AG10803 (cell line): Measurements from ENCODE around the gene GDPD4.

Source experiments
- DNase-seq: peaks from one replicate; pipeline ENCODE4 v3.0.0; 2010; ENCODE audit warnings: low read depth
- H3K4me3 ChIP-seq: 2 replicates; pipeline ENCODE4 v1.5.1; 2011; ENCODE audit warnings: mild to moderate bottlenecking, low read length, control low read depth
- CTCF ChIP-seq: conservative IDR thresholded peaks from 2 replicates; pipeline ENCODE4 v1.5.1; 2011; ENCODE audit warnings: mild to moderate bottlenecking, low read length, control low read depth, inconsistent platforms

Gene GDPD4

DNA sequence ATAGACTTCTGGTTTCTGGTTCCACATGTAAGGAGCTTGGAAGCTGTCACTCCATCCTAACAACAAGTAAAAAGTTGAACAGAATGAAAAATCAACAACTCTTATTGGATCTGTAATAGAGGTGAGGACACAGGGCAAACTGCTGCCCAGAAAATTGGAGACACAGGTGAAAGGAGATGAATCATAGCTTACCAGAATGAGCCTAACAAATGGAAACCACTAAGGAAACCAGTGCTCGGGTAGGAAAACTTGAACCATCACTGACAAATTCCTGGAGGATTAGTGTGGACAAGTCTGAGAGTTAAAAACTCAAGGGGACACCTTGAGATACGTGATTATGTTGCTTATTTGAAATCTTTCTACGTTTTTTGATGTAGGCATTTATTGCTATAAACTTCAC lies 52.1 kb downstream of the GDPD4 start:
- DNase-seq, result no peak
- H3K4me3 ChIP-seq, result no peak overlapping the region
- TF ChIP-seq CTCF, result no peak

DNA sequence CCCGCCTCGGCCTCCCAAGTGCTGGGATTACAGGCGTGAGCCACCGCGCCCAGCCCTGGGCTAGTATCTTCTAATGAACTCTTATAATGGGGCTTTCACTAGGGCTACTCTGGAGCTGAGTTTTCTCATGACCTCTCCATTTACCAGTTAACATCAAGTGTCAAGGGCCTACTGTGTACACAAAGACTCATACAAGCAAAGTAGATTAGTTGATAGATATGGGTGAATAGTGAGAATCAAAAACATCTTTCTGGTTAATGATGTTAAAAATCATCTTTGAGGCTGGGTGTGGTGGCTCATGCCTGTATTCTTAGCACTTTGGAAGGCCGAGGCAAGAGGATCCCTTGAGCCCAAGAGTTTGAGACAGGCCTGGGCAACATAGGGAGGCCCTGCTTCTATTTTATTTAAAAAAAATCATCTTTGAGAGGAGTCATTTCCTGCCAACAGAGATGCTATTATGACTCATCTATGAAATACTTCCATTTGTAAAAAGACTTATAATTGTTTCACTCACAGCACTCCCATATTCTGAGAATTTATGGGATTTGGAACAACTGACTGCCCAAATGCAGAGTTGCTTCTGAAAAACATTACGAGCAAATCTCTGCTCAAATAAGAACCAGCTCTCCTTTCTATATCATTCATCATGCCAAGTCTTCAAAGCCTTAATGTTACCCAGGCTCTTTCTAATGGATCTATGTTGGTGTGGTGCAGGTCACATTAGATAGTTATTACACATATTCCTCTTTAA lies 57.0 kb downstream of the GDPD4 start:
- no peak overlapping the region for H3K4me3 ChIP-seq
- peak; percentile 92 for DNase-seq
- no peak for TF ChIP-seq CTCF

DNA sequence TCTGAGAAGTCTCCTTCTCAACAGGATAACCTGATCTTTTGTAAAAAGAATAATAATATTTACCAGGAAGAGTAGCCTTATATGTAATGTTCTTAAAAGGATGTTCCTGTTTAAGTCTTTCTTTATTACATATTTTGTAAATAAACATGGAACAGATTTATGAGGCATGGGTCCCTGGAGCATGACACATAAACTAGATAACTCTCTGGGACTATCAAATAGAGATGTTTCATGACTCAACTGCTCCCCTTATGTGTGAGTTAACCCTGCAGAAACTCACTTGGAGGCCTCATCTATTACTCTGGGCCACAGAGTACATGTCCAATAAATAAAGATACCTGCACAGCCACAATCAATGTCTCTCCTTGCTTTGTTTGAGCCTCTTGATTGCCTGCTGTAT lies 64.6 kb downstream of the GDPD4 start:
- no peak for DNase-seq
- TF ChIP-seq CTCF, result no peak
- no peak overlapping the region for H3K4me3 ChIP-seq

DNA sequence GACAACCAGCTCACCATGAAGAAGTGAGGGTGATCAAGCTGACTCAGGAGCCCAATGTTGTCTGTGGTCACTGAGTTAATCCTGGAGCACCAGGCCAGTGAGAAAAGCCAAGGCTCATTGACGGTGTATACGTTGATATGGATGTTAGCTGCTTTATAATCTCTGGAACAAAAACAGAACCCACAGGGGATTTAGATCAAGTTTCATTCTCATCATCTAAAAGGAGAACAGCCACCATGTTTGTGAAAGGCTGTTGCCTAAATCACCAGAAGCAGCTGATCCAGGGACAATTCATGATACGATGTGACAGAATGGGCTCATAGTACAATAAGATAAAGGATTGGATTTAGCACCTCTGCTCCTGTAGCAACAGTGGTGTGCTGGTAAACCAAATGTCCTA lies 68.5 kb downstream of the GDPD4 start:
- no peak overlapping the region for H3K4me3 ChIP-seq
- DNase-seq, result no peak
- TF ChIP-seq CTCF, result no peak

DNA sequence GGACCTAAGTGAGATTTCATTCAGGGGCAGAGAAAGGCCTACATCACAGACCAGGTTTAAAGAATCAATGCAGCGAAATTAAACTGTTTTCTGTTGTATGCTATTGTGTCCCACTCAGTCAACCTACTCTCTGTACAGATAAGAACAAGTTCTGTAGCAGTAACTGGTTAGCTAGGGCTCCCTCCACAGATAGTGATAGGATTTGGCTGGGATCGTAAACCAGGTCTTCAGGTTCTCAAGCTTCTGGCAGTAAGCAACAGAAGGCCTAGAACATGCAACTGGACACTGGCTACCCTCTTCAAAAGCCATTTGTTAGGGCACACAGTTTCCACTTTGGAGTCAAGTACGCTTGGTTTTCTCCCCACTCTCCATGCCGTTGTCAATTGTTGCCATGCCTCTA lies 69.2 kb downstream of the GDPD4 start:
- TF ChIP-seq CTCF, result no peak
- no peak overlapping the region for H3K4me3 ChIP-seq
- no peak for DNase-seq

DNA sequence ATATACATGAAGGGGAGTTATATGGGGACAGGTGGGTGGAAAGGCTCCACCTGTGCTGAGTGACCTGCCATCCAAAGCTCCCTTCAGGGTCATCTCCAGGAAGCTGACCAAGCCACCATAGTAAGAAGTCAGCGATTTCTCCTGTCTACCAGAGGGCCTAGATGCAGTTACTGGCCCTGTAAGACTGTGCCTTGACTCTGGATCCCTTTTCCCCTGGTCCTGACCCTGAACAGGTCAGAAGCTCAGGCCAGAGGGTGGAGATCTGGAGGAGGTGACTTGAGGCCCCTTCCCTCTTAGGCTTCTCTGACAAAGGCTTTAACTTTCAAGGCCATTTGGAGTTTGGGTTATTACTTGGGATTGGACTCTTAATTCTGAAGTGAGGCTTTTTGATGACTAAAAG lies 69.7 kb downstream of the GDPD4 start:
- TF ChIP-seq CTCF, result no peak
- no peak for DNase-seq
- no peak overlapping the region for H3K4me3 ChIP-seq

DNA sequence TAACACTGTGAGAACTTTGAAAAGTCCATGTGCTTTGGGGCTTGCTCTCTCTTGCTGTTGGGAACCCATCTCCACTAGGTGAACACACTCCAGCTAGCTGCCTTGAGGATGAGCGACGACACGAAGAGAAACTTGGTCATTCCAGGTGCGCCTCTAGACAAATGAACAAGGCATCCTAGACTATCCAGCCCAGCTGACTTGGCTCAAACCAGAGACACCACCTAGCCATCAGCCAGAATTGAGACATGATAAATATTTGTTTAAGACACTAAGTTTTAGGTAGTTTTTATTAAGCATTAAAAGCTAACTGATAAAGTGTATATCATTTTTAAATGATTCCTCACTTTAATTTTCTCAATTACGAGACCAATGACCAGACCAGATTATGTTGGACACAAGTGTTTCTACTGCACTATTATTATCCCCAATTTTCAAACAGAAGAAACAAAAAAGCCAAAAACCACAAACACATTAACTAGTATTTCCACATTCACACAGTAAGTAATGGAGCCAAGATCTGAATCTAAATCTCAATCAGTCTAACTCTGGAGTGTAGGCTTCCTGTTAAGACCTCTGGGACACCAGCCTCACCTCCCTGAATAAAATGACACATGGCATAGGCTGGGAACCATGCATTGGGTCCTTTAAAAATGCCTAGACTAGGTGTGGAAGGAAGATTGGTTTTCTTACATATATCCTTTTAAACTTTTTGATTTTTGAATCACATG lies 70.4 kb downstream of the GDPD4 start:
- no peak overlapping the region for H3K4me3 ChIP-seq
- no peak for TF ChIP-seq CTCF
- DNase-seq, result no peak
